Lower leg skin (tissue), 4 donors: ENCODE data around the gene TOR1AIP2. TPM values are rescaled to one million over a fixed set of nuclear protein-coding genes. Genes with fewer than 3 reads are reported as not detected.
"Not testable (repeated sequence)": the region's sequence is repeated elsewhere in the genome, so short reads cannot be mapped to it uniquely, and the experiment has no call there.

Source experiments
- DNase-seq, 2 donors: peaks; one replicate each; pipeline ENCODE4 v3.0.0-alpha.2; 2019; ENCODE audit warnings: low spot score in 2 of 2
- H3K4me3 ChIP-seq: fragments of 200-600 bp; sonication (generic); 2 replicates; pipeline ENCODE4 v1.5.1; 2017; ENCODE audit warnings: mild to moderate bottlenecking, low read depth; ENCODE audit not compliant: poor library complexity, severe bottlenecking
- CTCF ChIP-seq, 3 donors: fragments of 450-650 bp; IDR thresholded peaks; one replicate each; pipeline ENCODE4 v1.5.1; 2016; ENCODE audit warnings: antibody characterized with exemption in 3 of 3, mild to moderate bottlenecking in 3 of 3, moderate library complexity in 2 of 3
- POLR2A ChIP-seq, 2 donors: fragments of 450-650 bp; IDR thresholded peaks; one replicate each; pipeline ENCODE4 v1.6.1; 2016 to 2017; ENCODE audit warnings: antibody characterized with exemption in 2 of 2, mild to moderate bottlenecking in 1 of 2, moderate library complexity in 1 of 2
- WGBS, 2 donors: methylation state at CpG; one replicate each; pipeline ENCODE4 v1.1.5; 2018; 5-methylcytosine and 5-hydroxymethylcytosine counted together
- intact Hi-C: fragments of 100-400 bp; cut with DNase I; formaldehyde crosslinking; loops from one replicate; pipeline ENCODE4 v1.15.0; 2023; ENCODE audit warnings: low total_unique reads
- total RNA-seq, 4 donors: library from RNA; depleted of rRNA; stranded (reverse); fragments of >200 nt; gene quantifications; one replicate each; pipeline ENCODE4 v1.1.0, GENCODE V29; 2016

The TOR1AIP2 gene
- total RNA-seq, 4 donors from 2014 or later = 81.5 to 108 (median 91.3) TPM

DNA sequence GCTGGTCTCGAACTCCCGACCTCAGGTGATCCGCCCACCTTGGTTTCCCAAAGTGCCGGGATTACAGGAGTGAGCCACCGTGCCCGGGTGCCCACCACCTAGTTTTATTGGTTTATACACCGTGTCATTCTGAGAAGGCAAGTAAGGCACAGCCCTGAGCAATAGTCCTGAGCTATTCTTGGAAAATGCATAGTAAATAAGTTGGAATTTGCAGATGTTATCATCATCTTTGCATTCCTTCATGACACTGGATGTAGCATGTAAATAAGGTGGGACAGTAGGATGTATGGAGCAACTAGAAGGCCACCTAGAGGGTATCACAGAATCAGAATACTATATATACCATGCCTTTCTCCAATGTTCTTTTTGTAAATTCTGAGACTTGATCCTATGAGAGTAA is 11.0 kb downstream of the TOR1AIP2 start:
- 83 to 86% methylated on average over 7 of the region's 7 CpGs for WGBS, 2 donors
- no peak overlapping the region for H3K4me3 ChIP-seq
- intact Hi-C loops = no loop called here
- DNase-seq = no peak
- TF ChIP-seq CTCF (IDR thresholded peaks at IDR 0.05) (no peak), POLR2A (IDR thresholded peaks at IDR 0.05) (no peak)

GRCh38 chr1:179865377-179865776 is 12.2 kb downstream of the TOR1AIP2 start:
- 96 to 97% methylated on average over 6 of the region's 6 CpGs for WGBS, 2 donors
- no peak overlapping the region for H3K4me3 ChIP-seq
- intact Hi-C loops = no loop called here
- TF ChIP-seq CTCF (IDR thresholded peaks at IDR 0.05) = no peak
- no peak for TF ChIP-seq POLR2A (IDR thresholded peaks at IDR 0.05)
- no peak for DNase-seq

DNA sequence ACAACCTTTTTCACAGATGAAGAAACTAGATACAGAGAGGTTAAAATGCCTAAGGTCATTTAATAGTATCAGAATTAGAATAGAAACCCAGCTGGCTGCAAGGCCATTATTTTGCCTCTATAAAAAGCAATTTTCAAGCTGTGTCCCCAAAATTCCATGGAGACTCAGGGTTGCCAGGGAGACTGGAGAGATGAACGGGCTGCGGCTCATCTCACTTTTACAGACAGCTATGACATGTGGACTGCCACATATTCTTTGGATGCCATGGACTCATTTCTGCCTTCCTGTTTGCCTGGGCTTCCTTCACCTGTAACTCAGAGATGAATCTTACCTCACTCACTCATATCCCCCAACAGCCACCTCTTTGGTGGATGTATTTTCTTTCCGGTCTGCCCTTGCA is 17.0 kb downstream of the TOR1AIP2 start:
- intact Hi-C loops = no loop called here
- no peak overlapping the region for H3K4me3 ChIP-seq
- WGBS, 2 donors = 78 to 87% methylated on average over 3 of the region's 3 CpGs
- no peak for TF ChIP-seq CTCF (IDR thresholded peaks at IDR 0.05)
- TF ChIP-seq POLR2A (IDR thresholded peaks at IDR 0.05) = no peak
- DNase-seq = no peak

DNA sequence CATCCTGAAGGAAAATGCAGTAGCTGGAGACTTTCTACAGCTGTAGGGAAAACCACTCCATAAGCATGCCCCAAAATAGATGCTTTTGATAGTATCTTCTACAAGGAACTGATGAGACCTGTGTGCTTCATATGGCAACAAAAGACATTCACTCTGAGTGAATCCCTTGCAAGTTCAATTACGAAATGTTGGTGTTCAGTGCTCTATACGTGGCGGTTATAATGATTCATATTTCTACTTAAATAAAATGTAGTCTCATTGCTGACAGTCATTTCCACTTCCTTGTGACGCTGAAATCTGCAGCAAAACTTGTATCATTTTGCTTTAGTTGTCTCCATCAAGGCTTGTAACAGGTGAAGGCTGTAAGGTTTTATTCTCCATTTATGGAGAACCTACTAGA is 20.6 kb downstream of the TOR1AIP2 start:
- DNase-seq = no peak
- TF ChIP-seq CTCF (IDR thresholded peaks at IDR 0.05) (no peak), POLR2A (IDR thresholded peaks at IDR 0.05) (no peak)
- 90 to 91% methylated on average over 4 of the region's 4 CpGs for WGBS, 2 donors
- intact Hi-C loops = no loop called here
- H3K4me3 ChIP-seq = no peak overlapping the region

- 97 to 100% methylated on average over 2 of the region's 2 CpGs for WGBS, 2 donors
- no peak for DNase-seq
- no peak overlapping the region for H3K4me3 ChIP-seq
- no peak for TF ChIP-seq CTCF (IDR thresholded peaks at IDR 0.05)
- no peak for TF ChIP-seq POLR2A (IDR thresholded peaks at IDR 0.05)
- intact Hi-C loops = no loop called here
Observed at GRCh38 chr1:179856296-179856695, 21.3 kb downstream of the TOR1AIP2 start.

DNA sequence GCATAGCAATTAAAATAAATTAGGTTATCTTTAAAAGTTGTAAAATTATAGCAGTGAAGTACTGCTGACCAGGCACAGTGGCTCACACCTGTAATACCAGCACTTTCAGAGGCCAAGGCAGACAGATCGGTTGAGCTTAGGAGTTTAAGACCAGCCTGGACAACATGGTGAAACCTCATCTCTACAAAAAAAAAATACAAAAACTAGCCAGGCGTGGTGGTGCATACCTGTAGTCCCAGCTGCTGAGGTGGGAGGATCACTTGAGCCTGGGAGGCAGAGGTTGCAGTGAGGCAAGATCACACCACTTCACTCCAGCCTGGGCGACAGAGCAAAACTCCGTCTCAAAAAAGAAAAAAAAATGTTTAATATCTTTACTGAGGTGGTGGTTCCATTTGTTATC is 21.8 kb downstream of the TOR1AIP2 start:
- H3K4me3 ChIP-seq, DNase-seq, intact Hi-C loops: not testable (repeated sequence)
- 93 to 94% methylated on average over 4 of the region's 4 CpGs for WGBS, 2 donors
